Activated B cell treated with CpG ODN at 0.5 μM for 24 hours (primary cell): Measurements from ENCODE around the gene ANGPTL2. TPM values are rescaled to one million over a fixed set of nuclear protein-coding genes. Genes with fewer than 3 reads are reported as not detected.

Experiments used
- ATAC-seq: fragments of 200-7000 bp; cut with Tn5 transposase; one replicate; pipeline ENCODE4 v1.10.0; 2021; ENCODE audit warnings: low read depth, mild to moderate bottlenecking, moderate library complexity
- CTCF ChIA-PET: fragments of 350-600 bp; sonication (Branson Sonifier 250); formaldehyde crosslinking; loops from one replicate; lab custom pipeline; 2021; ENCODE audit warnings: antibody characterized with exemption; lab: Charles Lee
- POLR2A ChIA-PET: fragments of 350-600 bp; sonication (Branson Sonifier 250); formaldehyde crosslinking; loops from one replicate; lab custom pipeline; 2021; ENCODE audit warnings: antibody characterized with exemption; lab: Charles Lee
- DNase-seq: peaks from one replicate; pipeline ENCODE4 v3.0.0; 2022
- H3K27ac Mint-ChIP-seq: one replicate; pipeline ENCODE4 v1.8.0; 2020; ENCODE audit warnings: mixed read lengths
- H3K27me3 Mint-ChIP-seq: one replicate; pipeline ENCODE4 v1.8.0; 2021; ENCODE audit warnings: mixed read lengths
- H3K36me3 Mint-ChIP-seq: one replicate; pipeline ENCODE4 v1.8.0; 2021; ENCODE audit warnings: low read depth, mixed read lengths
- H3K4me1 Mint-ChIP-seq: one replicate; pipeline ENCODE4 v1.8.0; 2021; ENCODE audit warnings: mixed read lengths
- H3K4me3 Mint-ChIP-seq: one replicate; pipeline ENCODE4 v1.8.0; 2020; ENCODE audit warnings: mild to moderate bottlenecking, mixed read lengths
- H3K9me3 Mint-ChIP-seq: one replicate; pipeline ENCODE4 v1.8.0; 2020; ENCODE audit warnings: mixed read lengths
- CTCF ChIP-seq: fragments of 200-600 bp; IDR thresholded peaks from one replicate; pipeline ENCODE4 v1.8.0; 2022; ENCODE audit warnings: antibody characterized with exemption, mild to moderate bottlenecking
- intact Hi-C: fragments of 100-400 bp; cut with micrococcal nuclease; formaldehyde crosslinking; loops from one replicate; pipeline ENCODE4 v1.15.1; 2024
- total RNA-seq: library from RNA; stranded (reverse); gene quantifications from 2 replicates; pipeline ENCODE4 v1.2.3, GENCODE V29; 2022

Gene ANGPTL2
- total RNA-seq, 1 donor from 2014 or later: not detected

GRCh38 chr9:127131871-127132270 lies 9.4 kb upstream of the ANGPTL2 start:
- H3K27ac Mint-ChIP-seq: no peak overlapping the region
- H3K9me3 Mint-ChIP-seq: no peaks in the 10 kb centered on the region
- H3K27me3 Mint-ChIP-seq: no peaks in the 10 kb centered on the region
- H3K4me1 Mint-ChIP-seq: no peaks in the 10 kb centered on the region
- CTCF ChIA-PET: no interaction called here
- ATAC-seq: no peak
- no peaks in the 10 kb centered on the region for H3K36me3 Mint-ChIP-seq
- intact Hi-C loops: no loop called here
- no peak overlapping the region for H3K4me3 Mint-ChIP-seq
- TF ChIP-seq CTCF: no peak
- POLR2A ChIA-PET: no interaction called here
- DNase-seq: no peak

GRCh38 chr9:127130661-127131538 lies 8.5 kb upstream of the ANGPTL2 start:
- no peak for ATAC-seq
- H3K9me3 Mint-ChIP-seq: no peaks in the 10 kb centered on the region

GRCh38 chr9:127130235-127130634 lies 7.8 kb upstream of the ANGPTL2 start:
- Mint-ChIP-seq H3K27me3 (no peaks in the 10 kb centered on the region), H3K9me3 (no peaks in the 10 kb centered on the region), H3K4me3 (no peak overlapping the region), H3K36me3 (no peaks in the 10 kb centered on the region), H3K4me1 (no peaks in the 10 kb centered on the region), H3K27ac (no peak overlapping the region)
- no peak for DNase-seq
- CTCF ChIA-PET: no interaction called here
- no peak for TF ChIP-seq CTCF
- POLR2A ChIA-PET: no interaction called here
- intact Hi-C loops: no loop called here
- no peak for ATAC-seq

More at GRCh38 chr9:127130661-127131538, 8.5 kb upstream of the ANGPTL2 start:
- Mint-ChIP-seq H3K4me3 (no peak overlapping the region), H3K27ac (no peak overlapping the region), H3K27me3 (no peaks in the 10 kb centered on the region), H3K36me3 (no peaks in the 10 kb centered on the region), H3K4me1 (no peaks in the 10 kb centered on the region)
- intact Hi-C loops: no loop called here
- CTCF ChIA-PET: no interaction called here
- no peak for TF ChIP-seq CTCF
- no peak for DNase-seq
- POLR2A ChIA-PET: no interaction called here

- CTCF ChIA-PET: no interaction called here
- intact Hi-C loops: no loop called here
- Mint-ChIP-seq H3K4me3 (no peak overlapping the region), H3K9me3 (no peaks in the 10 kb centered on the region), H3K27ac (no peak overlapping the region), H3K36me3 (no peaks in the 10 kb centered on the region), H3K27me3 (no peaks in the 10 kb centered on the region), H3K4me1 (no peaks in the 10 kb centered on the region)
- TF ChIP-seq CTCF: no peak
- no peak for ATAC-seq
- POLR2A ChIA-PET: no interaction called here
- no peak for DNase-seq
Measured at GRCh38 chr9:127129718-127130085, 7.3 kb upstream of the ANGPTL2 start.

GRCh38 chr9:127129073-127129717 lies 6.8 kb upstream of the ANGPTL2 start:
- POLR2A ChIA-PET: no interaction called here
- ATAC-seq (no peak), DNase-seq (no peak)
- H3K4me1 Mint-ChIP-seq: no peaks in the 10 kb centered on the region
- H3K36me3 Mint-ChIP-seq: no peaks in the 10 kb centered on the region
- no peak overlapping the region for H3K27ac Mint-ChIP-seq
- no peaks in the 10 kb centered on the region for H3K9me3 Mint-ChIP-seq
- CTCF ChIA-PET: no interaction called here
- no peak overlapping the region for H3K4me3 Mint-ChIP-seq
- intact Hi-C loops: no loop called here
- no peak for TF ChIP-seq CTCF
- H3K27me3 Mint-ChIP-seq: no peaks in the 10 kb centered on the region
